ENCODE measurements around the gene DHRSX. TPM values are rescaled to one million over a fixed set of nuclear protein-coding genes. Genes with fewer than 3 reads are reported as not detected.

Gene DHRSX
- total and polyA plus RNA-seq, 2 donors (not counting 1 experiment from before 2014, with no cell fraction given): 23.7 to 25.6 TPM

DNA sequence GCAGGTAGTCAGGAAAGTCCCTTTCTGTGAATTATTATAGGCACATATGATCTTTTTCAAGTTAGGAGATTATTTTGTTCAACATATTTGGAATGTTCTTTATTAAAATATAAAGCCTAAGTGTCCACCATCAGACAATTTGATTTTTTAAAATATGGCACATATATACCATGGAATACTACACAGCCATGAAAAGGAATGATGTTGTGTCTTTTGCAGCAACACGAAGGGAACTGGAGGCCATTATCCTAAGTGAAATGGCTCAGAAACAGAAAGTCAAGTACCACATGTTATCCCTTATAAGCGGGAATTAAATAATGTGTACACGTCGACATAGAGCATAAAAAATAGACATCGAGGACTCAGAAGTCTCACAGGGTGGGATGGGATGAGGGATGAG lies 73.0 kb downstream of the DHRSX start:
- Histone ChIP-seq H3K4me3 (replicated peaks in 1 of 4; ENCODE audit: control extremely low read depth in 1 of 4, insufficient read depth in 1 of 4, low read depth in 3 of 4, low read length in 4 of 4) (no peak overlapping the region), H3K27ac (ENCODE audit: insufficient read depth, low read length) (no peak overlapping the region), H3K9ac (ENCODE audit: insufficient read depth, low read length) (no peak overlapping the region), H3K4me2 (ENCODE audit: extremely low read depth, insufficient read depth, low read length) (no peak overlapping the region), H4K20me1 (ENCODE audit: control insufficient read depth, extremely low read depth, insufficient read depth, low read length) (no peaks in the 10 kb centered on the region), H3K9me3 (ENCODE audit: control insufficient read depth, insufficient read depth, low read depth, low read length) (no peaks in the 10 kb centered on the region), H2AFZ (ENCODE audit: low read length) (no peak overlapping the region), H3K4me1 (ENCODE audit: control insufficient read depth, extremely low read depth, insufficient read depth, low read length) (no peaks in the 10 kb centered on the region), H3K36me3 (ENCODE audit: control insufficient read depth, insufficient read depth, low read length) (no peaks in the 10 kb centered on the region), H3K79me2 (ENCODE audit: control insufficient read depth, insufficient read depth, low read length) (no peaks in the 10 kb centered on the region), H3K27me3 (ENCODE audit: control insufficient read depth, insufficient read depth, low read length) (no peaks in the 10 kb centered on the region)
- no peak for DNase-seq (ENCODE audit: low read depth in 2 of 2)
- no peak for TF ChIP-seq EZH2 (IDR thresholded peaks at IDR 0.05; ENCODE audit: low read length, missing control alignments)
- TF ChIP-seq, protein P1, sequence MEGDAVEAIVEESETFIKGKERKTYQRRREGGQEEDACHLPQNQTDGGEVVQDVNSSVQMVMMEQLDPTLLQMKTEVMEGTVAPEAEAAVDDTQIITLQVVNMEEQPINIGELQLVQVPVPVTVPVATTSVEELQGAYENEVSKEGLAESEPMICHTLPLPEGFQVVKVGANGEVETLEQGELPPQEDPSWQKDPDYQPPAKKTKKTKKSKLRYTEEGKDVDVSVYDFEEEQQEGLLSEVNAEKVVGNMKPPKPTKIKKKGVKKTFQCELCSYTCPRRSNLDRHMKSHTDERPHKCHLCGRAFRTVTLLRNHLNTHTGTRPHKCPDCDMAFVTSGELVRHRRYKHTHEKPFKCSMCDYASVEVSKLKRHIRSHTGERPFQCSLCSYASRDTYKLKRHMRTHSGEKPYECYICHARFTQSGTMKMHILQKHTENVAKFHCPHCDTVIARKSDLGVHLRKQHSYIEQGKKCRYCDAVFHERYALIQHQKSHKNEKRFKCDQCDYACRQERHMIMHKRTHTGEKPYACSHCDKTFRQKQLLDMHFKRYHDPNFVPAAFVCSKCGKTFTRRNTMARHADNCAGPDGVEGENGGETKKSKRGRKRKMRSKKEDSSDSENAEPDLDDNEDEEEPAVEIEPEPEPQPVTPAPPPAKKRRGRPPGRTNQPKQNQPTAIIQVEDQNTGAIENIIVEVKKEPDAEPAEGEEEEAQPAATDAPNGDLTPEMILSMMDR (conservative IDR thresholded peaks at IDR 0.05 in 1 of 2, IDR thresholded peaks at IDR 0.05 in 1 of 2; ENCODE audit: low read depth in 1 of 2, low read length in 2 of 2): no peak

DNA sequence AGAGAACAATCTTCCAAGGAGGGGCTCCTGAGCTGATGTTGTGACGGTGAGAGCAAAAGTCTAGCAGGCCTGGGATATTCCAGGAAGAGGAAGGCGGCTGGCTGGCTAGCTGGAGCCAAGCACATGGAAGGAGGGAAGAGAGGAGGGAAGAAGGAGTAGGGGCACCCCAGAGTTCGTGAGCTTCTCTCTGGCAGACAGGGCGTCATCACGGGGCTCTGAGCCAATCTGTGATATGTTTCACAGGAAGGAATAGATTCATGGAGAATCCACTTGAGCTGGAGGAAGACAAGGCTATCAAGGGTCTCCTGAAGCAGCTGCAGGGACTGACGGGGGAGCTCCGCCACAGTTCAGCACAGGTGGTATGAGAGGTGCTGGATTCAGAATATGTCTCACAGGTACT lies 73.6 kb downstream of the DHRSX start:
- DNase-seq (ENCODE audit: low read depth in 2 of 2): no peak
- Histone ChIP-seq H3K9ac (ENCODE audit: insufficient read depth, low read length) (no peak overlapping the region), H2AFZ (ENCODE audit: low read length) (no peak overlapping the region), H3K27ac (ENCODE audit: insufficient read depth, low read length) (no peak overlapping the region), H3K4me2 (ENCODE audit: extremely low read depth, insufficient read depth, low read length) (no peak overlapping the region), H3K79me2 (ENCODE audit: control insufficient read depth, insufficient read depth, low read length) (no peaks in the 10 kb centered on the region), H4K20me1 (ENCODE audit: control insufficient read depth, extremely low read depth, insufficient read depth, low read length) (no peaks in the 10 kb centered on the region), H3K9me3 (ENCODE audit: control insufficient read depth, insufficient read depth, low read depth, low read length) (no peaks in the 10 kb centered on the region), H3K4me1 (ENCODE audit: control insufficient read depth, extremely low read depth, insufficient read depth, low read length) (no peaks in the 10 kb centered on the region), H3K27me3 (ENCODE audit: control insufficient read depth, insufficient read depth, low read length) (no peaks in the 10 kb centered on the region), H3K36me3 (ENCODE audit: control insufficient read depth, insufficient read depth, low read length) (no peaks in the 10 kb centered on the region), H3K4me3 (replicated peaks in 1 of 4; ENCODE audit: control extremely low read depth in 1 of 4, insufficient read depth in 1 of 4, low read depth in 3 of 4, low read length in 4 of 4) (no peak overlapping the region)
- TF ChIP-seq, protein P1 (conservative IDR thresholded peaks at IDR 0.05 in 1 of 2, IDR thresholded peaks at IDR 0.05 in 1 of 2; ENCODE audit: low read depth in 1 of 2, low read length in 2 of 2): no peak
- no peak for TF ChIP-seq EZH2 (IDR thresholded peaks at IDR 0.05; ENCODE audit: low read length, missing control alignments)

DNA sequence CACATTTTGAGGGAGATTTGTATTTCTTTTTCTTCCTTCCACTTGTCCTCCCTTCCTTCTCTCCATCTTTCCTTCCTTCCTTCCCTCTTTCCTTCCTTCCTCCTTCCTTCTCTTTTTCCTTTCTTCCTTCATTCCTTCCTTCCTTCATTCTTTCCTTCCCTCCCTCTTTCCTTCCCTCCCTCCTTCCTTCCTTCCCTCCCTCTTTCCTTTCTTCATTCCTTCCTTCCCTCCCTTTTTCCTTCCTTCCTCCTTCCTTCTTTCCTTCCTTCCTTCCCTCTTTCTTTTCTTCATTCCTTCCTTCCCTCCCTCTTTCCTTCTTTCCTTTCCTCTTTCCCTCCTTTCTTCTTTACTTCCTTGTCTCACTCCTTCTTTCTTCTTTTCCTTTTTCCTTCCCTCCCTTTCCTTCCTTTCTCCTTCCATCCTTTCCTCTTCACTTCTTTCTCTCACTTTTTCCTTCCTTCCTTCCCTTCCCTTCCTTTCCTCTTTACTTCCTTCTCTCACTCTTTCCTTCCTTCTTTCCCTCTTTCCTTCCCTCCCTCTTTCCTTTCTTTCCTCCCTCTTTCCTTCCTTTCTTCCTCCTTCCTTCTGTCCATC lies 74.4 kb downstream of the DHRSX start:
- H3K27ac ChIP-seq (ENCODE audit: insufficient read depth, low read length): no peak overlapping the region
- H4K20me1 ChIP-seq (ENCODE audit: control insufficient read depth, extremely low read depth, insufficient read depth, low read length): no peaks in the 10 kb centered on the region
- no peaks in the 10 kb centered on the region for H3K4me1 ChIP-seq (ENCODE audit: control insufficient read depth, extremely low read depth, insufficient read depth, low read length)
- H2AFZ ChIP-seq (ENCODE audit: low read length): no peak overlapping the region
- H3K79me2 ChIP-seq (ENCODE audit: control insufficient read depth, insufficient read depth, low read length): no peaks in the 10 kb centered on the region
- DNase-seq (ENCODE audit: low read depth in 2 of 2): no peak
- no peak overlapping the region for H3K4me3 ChIP-seq (replicated peaks in 1 of 4; ENCODE audit: control extremely low read depth in 1 of 4, insufficient read depth in 1 of 4, low read depth in 3 of 4, low read length in 4 of 4)
- no peak for TF ChIP-seq EZH2 (IDR thresholded peaks at IDR 0.05; ENCODE audit: low read length, missing control alignments)
- TF ChIP-seq, protein P1 (conservative IDR thresholded peaks at IDR 0.05 in 1 of 2, IDR thresholded peaks at IDR 0.05 in 1 of 2; ENCODE audit: low read depth in 1 of 2, low read length in 2 of 2): no peak
- no peaks in the 10 kb centered on the region for H3K36me3 ChIP-seq (ENCODE audit: control insufficient read depth, insufficient read depth, low read length)
- no peaks in the 10 kb centered on the region for H3K9me3 ChIP-seq (ENCODE audit: control insufficient read depth, insufficient read depth, low read depth, low read length)
- no peak overlapping the region for H3K9ac ChIP-seq (ENCODE audit: insufficient read depth, low read length)
- H3K4me2 ChIP-seq (ENCODE audit: extremely low read depth, insufficient read depth, low read length): no peak overlapping the region
- H3K27me3 ChIP-seq (ENCODE audit: control insufficient read depth, insufficient read depth, low read length): no peaks in the 10 kb centered on the region
